HG03575 (cell line): Measurements from ENCODE around the gene SLC16A13.
"Not testable (repeated sequence)": the region's sequence is repeated elsewhere in the genome, so short reads cannot be mapped to it uniquely, and the experiment has no call there.

Experiments used
- ATAC-seq: cut with Tn5 transposase; IDR thresholded peaks from one replicate; pipeline ENCODE4 v1.9.1; 2021; ENCODE audit not compliant: unreplicated experiment, insufficient number of reproducible peaks, low FRiP score; ENCODE audit errors: extremely low read depth

SLC16A13 gene

GRCh38 chr17:7084088-7084487, 48.3 kb downstream of the SLC16A13 start:
- ATAC-seq = no peak

- not testable (repeated sequence) for ATAC-seq
These were observed 52.6 kb downstream of the SLC16A13 start for GRCh38 chr17:7088442-7088841.

GRCh38 chr17:7089570-7089969, 53.8 kb downstream of the SLC16A13 start:
- not testable (repeated sequence) for ATAC-seq
